NCI-H2196 (cell line): ENCODE results near the gene EPHX1.
"Not testable (repeated sequence)": the region's sequence is repeated elsewhere in the genome, so short reads cannot be mapped to it uniquely, and the experiment has no call there.

Experiments
- DNase-seq: peaks from one replicate; lab custom pipeline; 2025; ENCODE audit not compliant: unreplicated experiment; lab: John Stamatoyannopoulos, UW

The EPHX1 gene

GRCh38 chr1:225777058-225777582, 32.8 kb upstream of the EPHX1 start:
- no peak for DNase-seq

- DNase-seq = peak; percentile 99
These were observed 32.2 kb upstream of the EPHX1 start, which contains the start of gene SRP9 for GRCh38 chr1:225777583-225778336. SRP9 (plus strand) TSS chr1:225777826; CDS start chr1:225777941, 115 bp downstream.

DNA sequence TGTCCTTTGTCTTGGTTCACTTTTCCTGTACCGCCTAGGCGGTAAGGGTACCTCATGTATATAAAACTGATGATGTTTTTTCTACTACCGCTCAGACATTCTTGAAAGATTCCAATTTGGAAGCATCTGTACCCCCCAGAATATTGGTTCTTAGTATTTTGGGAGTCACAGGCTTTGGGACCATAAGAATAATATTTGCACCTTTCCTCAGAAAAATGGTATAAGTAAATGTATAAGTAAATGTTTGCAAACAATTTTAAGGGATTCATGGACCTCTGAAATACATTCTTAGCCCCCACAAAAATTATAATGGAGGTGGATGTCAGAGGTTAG, 31.6 kb upstream of the EPHX1 start:
- no peak for DNase-seq

- DNase-seq = not testable (repeated sequence)
These were observed 30.8 kb upstream of the EPHX1 start for GRCh38 chr1:225779165-225779564.

- DNase-seq = no peak
These were observed 29.8 kb upstream of the EPHX1 start for GRCh38 chr1:225780134-225780533.

DNA sequence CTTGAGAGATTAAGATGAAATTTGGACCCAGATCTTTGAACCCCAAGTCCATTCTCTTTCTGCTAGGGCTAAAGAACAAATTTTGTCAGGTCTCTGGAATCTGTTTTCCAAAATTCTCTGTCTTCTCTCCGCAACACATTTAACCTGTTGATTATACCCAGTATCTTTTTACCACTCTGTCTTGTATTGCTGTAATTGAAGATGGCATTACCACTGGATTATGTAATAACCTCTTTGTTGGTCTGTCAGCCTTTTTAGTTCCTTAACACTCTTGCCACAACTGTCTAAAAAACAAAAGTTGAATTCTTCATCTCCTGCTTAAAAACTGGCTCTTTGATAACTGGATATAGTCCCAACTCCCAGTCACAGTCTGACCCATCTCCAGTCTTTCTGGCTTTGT, 29.3 kb upstream of the EPHX1 start:
- no peak for DNase-seq

DNA sequence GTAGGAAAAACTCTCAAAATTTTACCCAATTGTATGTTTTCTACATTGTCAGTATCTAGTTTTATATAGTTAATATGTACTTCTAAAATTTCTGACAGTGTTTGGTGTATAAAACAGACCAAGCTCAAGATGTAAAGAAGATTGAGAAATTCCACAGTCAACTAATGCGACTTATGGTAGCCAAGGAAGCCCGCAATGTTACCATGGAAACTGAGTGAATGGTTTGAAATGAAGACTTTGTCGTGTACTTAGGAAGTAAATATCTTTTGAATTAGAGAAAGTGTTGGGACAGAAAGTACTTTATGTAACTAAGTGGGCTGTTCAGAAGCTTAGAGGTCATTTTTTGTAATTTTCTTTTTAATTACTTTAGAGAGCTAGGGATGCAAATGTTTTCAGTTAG, 20.8 kb upstream of the EPHX1 start:
- DNase-seq = not testable (repeated sequence)

- no peak for DNase-seq
These were observed 15.0 kb upstream of the EPHX1 start for GRCh38 chr1:225794954-225795353.

DNA sequence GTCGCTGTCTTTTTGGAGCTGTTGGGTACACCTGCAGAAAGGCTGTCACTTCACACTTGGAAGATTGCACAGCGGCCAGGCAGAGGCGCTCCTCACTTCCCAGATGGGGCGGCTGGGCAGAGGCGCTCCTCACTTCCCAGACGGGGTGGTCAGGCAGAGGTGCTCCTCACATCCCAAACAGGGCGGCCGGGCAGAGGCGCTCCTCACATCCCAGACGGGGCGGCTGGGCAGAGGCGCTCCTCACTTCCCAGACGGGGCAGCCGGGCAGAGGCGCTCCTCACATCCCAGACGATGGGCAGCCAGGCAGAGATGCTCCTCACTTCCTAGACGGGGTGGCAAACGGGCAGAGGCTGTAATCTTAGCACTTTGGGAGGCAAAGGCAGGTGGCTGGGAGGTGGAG, 13.8 kb upstream of the EPHX1 start:
- not testable (repeated sequence) for DNase-seq

GRCh38 chr1:225801146-225801545, 8.8 kb upstream of the EPHX1 start:
- DNase-seq = not testable (repeated sequence)

DNA sequence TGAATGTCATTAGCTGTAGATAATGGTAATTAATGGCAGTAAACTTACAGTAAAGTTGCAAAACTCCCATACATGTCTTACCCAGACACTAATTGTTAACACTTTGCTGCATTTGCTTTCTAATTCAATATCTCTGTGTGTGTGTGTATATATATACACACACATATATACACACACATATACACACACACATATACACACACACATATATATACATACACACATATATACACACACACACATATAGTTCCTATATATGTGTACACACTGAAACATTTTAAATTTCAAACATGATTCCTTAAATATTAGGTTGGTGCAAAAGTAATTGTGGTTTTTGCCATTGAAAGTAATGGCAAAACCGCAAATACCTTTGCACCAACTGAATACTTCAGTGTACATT, 3.7 kb upstream of the EPHX1 start:
- no peak for DNase-seq

DNA sequence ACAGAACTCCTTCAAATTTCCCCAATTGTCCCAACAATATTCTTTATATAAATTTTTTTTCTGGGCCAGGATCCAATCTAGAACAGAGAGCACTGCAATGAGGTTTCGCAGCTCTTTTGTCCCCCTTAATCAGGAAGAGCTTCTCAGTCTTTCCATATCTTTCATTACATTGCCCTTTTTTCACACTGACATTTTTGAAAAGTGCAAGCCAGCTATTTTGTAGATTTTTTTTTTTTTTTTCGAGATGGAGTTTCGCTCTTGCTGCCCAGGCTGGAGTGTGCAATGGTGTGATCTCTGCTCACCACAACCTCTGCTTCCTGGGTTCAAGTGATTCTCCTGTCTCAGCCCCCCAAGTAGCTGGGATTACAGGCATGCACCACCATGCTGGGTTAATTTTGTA, 3.2 kb upstream of the EPHX1 start:
- DNase-seq = not testable (repeated sequence)

GRCh38 chr1:225808136-225808535, 1.8 kb upstream of the EPHX1 start:
- no peak for DNase-seq

DNA sequence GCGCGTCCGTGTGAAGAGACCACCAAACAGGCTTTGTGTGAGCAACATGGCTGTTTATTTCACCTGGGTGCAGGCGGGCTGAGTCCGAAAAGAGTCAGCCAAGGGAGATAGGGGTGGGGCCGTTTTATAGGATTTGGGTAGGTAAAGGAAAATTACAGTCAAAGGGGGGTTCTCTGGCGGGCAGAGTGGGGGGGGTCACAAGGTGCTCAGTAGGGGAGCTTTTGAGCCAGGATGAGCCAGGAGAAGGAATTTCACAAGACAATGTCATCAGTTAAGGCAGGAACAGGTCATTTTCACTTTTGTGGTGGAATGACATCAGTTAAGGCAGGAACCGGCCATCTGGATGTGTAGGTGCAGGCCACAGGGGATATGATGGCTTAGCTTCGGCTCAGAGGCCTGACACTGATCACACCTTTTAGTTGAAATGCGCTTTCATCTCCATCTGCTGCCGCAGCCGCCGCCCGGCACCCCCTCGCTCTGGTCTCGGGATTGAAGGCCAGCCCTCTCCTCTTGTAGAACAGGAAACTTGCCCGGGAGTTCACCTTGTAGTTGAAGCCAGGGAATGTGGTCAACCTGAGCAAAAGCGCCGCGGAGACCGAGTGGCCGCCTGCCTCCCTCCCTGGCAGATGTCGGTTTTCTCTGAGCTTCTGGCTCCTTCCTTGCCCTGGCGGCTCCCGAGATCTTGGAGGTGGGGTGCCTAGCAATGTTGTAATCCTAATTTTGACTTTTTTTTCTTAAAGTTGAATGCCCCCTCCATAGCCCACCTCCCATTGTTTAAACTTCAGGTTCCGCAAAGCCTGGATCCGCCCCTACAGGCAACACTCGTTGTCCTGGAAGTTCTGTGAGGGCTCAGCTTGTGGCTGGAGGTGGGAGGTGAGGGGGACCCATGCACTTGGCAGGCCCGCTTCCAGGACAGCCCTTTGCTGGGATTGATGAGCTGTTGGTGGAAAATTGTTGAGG, 935 bp downstream of the EPHX1 start:
- DNase-seq = not testable (repeated sequence)

- DNase-seq = peak; percentile 27
These were observed 1.9 kb downstream of the EPHX1 start for GRCh38 chr1:225811622-225812487.

DNA sequence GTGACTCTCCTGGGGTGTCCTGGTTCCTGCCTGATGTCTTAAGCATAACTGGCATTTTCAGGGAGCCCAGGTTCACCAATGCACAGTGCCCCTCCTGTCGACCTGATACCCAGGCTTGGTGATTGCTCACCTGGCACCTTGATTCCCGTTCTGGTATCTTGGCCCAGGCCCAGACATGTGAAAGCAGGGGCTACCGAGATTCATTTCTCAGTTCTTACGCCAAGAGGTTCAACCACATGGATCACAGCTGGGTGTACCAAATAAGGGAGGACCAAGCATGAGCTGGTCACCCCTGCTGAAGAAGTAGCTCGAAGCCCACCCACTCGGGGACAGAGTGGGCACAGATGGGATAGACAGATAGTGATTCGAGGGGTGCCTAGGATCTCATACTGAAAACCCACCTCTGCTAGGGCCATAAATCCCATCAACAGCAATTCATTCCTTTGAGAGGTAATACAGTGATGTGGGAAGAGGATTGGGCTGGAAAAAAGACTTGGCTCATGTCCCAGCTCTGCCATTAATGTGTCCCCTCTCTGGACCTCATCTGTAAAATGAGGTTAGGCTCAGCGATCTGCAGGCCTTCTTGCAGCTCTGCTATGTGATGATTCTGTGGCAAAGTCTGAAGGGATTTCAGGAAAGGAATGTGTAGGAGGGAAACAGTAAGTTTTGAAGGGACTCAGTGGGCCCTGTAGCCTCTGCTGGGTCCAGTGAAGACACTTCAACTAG, 2.7 kb downstream of the EPHX1 start:
- DNase-seq = no peak

DNA sequence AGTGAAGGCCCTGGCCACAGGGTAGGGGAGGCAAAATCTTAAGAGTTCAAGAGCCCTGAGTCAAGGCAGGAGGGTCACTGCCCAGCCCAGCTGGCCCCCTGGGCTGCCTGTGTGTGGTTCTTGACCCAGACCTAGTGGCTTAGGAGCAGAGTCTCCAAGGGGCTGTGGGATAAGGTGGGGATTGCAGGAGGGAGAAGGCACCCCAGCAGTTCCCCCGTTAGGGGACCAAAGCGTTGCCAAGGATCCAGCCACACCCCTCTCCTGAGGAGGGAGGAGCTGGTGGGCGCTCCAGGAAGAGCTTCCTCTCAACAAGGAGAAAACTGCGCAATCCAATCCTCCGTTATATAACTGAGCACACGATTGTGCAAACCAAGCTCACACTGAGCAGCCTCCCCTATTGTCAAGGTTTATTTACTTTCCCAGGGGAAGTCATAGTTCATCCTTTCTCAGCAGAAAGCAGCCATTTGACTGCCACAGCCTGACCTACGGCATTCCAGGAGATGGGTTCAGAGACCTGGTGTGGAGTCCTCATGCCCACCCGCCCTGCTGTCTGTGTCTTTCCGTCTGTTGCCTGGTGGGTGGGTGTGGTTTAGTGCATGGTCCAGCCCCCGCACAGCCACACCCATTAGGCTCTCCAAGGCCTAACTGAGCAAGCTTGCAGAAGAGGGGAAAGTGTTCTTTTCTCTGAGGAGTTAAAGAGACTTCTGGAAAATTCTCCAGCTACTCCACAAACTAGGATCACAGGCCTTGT, 3.5 kb downstream of the EPHX1 start:
- DNase-seq = peak; percentile 67

DNA sequence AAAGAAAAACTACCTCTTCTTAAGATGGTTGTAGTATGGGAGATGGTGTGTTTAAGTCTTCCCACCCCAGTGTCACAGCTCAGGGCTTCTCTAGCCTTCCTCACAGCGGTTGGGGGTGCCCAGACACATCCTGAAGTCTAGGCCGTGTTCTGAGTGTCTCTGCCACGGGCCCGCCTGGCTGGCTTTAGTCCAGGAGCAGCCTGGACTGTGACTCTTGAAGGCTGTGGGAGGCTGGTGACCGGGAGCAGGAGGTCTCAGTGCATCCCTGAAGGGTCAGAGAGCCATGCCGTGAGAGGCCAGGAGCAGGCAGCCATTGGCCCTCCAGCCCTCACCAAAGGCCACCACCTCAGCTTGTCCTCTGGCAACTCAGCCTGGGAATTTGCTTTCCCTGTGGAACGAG, 4.5 kb downstream of the EPHX1 start:
- DNase-seq = no peak

GRCh38 chr1:225815090-225815489, 5.2 kb downstream of the EPHX1 start:
- DNase-seq = not testable (repeated sequence)
